NCI-H187 (cell line): ENCODE data around the gene OPCML.

Experiments used
- DNase-seq, 2 experiments: peaks; one replicate each; lab custom pipeline; 2025; lab: John Stamatoyannopoulos, UW

The OPCML gene

GRCh38 chr11:132785878-132786277 lies 746.4 kb downstream of the OPCML start:
- DNase-seq: no peak

- no peak for DNase-seq
Observed at GRCh38 chr11:132784441-132784840, 747.9 kb downstream of the OPCML start.

- no peak for DNase-seq
Observed at GRCh38 chr11:132782102-132782501, 750.2 kb downstream of the OPCML start.

GRCh38 chr11:132780046-132780445 lies 752.3 kb downstream of the OPCML start:
- no peak for DNase-seq

- no peak for DNase-seq
Observed at GRCh38 chr11:132779497-132779896, 752.8 kb downstream of the OPCML start.

GRCh38 chr11:132777067-132777975 lies 755.0 kb downstream of the OPCML start:
- DNase-seq: no peak

- DNase-seq: no peak
Observed at GRCh38 chr11:132773751-132774150, 758.5 kb downstream of the OPCML start.

- DNase-seq: no peak
Observed at GRCh38 chr11:132772703-132773545, 759.4 kb downstream of the OPCML start.

- DNase-seq: no peak
Observed at GRCh38 chr11:132771746-132772145, 760.6 kb downstream of the OPCML start.

- DNase-seq: no peak
Observed at GRCh38 chr11:132770829-132771530, 761.3 kb downstream of the OPCML start.

GRCh38 chr11:132763503-132763902 lies 768.8 kb downstream of the OPCML start:
- DNase-seq: no peak

- no peak for DNase-seq
Observed at GRCh38 chr11:132755934-132756333, 776.4 kb downstream of the OPCML start.

GRCh38 chr11:132751516-132752250 lies 780.6 kb downstream of the OPCML start:
- DNase-seq: no peak

GRCh38 chr11:132746305-132746704 lies 786.0 kb downstream of the OPCML start:
- no peak for DNase-seq

GRCh38 chr11:132745306-132745705 lies 787.0 kb downstream of the OPCML start:
- no peak for DNase-seq

- no peak for DNase-seq
Observed at GRCh38 chr11:132744771-132745170, 787.5 kb downstream of the OPCML start.

GRCh38 chr11:132743601-132744000 lies 788.7 kb downstream of the OPCML start:
- no peak for DNase-seq

GRCh38 chr11:132742929-132743328 lies 789.4 kb downstream of the OPCML start:
- no peak for DNase-seq

- DNase-seq: no peak
Observed at GRCh38 chr11:132734217-132734616, 798.1 kb downstream of the OPCML start.

- no peak for DNase-seq
Observed at GRCh38 chr11:132728026-132728425, 804.3 kb downstream of the OPCML start.

GRCh38 chr11:132721526-132721925 lies 810.8 kb downstream of the OPCML start:
- DNase-seq: no peak

- DNase-seq: no peak
Observed at GRCh38 chr11:132719684-132720083, 812.6 kb downstream of the OPCML start.
